ENCODE data around the gene XG.
"Not testable (repeated sequence)": the region's sequence is repeated elsewhere in the genome, so short reads cannot be mapped to it uniquely, and the experiment has no call there.

Gene XG

DNA sequence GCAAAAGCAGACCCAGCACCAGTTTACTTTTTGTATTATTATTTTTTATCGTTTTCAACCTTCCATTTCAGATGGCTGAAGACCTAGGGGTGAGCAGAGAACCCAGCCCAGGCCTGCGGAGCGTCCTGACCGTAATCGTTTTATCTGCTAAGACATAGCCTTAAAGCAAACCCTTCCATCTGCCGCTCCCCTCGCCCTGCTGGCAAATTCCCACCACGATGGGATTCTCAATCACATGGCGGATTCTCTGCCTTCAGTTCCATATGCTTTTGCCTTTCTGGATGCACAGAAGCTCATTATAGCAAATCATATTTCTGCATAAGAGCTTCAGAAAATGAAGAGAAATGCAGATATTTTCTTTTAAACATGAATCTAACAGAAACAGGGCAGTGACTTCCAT lies 18.6 kb upstream of the XG start:
- DNase-seq (ENCODE audit: low read depth in 2 of 2) = no peak

DNA sequence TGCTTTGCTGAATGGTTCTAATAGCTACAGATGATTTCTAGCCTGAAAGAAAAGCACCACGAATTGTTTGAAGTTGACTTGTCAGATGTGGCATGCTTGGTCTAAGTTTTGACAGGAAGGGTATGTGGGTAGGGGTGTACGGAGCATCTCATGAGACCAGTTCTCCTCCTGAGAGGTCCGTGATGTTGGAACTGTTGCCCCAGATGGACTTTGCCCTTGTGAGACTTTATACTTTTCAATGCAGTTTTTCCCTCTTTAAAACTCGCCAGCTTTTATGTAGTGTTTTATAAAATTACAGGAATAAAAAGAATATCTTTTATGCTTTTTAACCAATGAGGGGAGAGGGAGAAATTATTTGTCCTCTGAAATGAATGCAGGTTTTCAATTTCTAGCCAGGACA lies 16.6 kb upstream of the XG start:
- no peak for DNase-seq (ENCODE audit: low read depth in 2 of 2)

DNA sequence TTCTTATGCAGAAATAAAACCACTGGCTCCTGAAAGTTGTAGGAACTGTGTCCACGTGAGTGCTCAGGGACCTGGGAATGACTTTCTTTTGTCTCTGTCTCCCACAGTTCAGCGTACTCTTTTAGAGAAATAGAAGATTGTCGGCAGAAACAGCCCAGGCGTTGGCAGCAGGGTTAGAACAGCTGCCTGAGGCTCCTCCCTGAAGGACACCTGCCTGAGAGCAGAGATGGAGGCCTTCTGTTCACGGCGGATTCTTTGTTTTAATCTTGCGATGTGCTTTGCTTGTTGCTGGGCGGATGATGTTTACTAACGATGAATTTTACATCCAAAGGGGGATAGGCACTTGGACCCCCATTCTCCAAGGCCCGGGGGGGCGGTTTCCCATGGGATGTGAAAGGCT lies 11.2 kb upstream of the XG start:
- no peak for DNase-seq (ENCODE audit: low read depth in 2 of 2)

DNA sequence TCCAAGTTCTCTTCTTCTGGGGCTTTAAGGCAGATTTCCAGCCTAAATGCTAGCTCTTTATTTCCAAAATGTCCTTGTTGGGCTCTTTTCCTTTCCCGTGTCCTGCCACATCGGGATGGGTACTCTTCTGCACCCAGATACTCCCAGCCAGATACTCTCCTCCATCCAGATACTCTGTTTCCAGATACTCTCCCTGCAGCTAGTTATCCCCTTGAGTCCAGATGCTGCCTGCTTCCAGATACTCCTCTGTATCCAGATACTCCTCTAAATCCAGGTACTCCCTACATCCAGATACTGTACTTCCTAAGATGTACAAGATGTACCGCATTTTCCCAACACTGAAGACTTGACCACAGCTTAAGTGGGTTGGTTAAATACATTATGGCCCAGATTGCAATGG lies 10.5 kb upstream of the XG start:
- DNase-seq (ENCODE audit: low read depth in 2 of 2) = no peak

DNA sequence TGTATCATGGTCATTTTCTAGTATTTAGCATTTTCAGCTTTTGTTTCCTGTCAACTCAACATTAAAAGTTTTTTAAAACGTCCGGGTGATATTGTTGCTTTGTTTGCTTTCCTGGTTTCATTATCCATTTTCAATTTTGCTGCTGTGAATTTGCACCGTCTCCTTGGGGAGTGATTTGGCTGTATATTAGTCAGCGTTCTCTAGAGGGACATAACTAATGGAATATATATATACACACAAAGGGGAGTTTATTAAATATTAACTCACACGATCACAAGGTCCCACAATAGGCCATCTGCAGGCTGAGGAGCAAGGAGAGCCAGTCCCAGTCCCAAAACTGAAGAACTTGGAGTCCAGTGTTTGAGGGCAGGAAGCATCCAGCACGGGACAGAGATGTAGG lies 5.6 kb upstream of the XG start:
- not testable (repeated sequence) for DNase-seq (ENCODE audit: low read depth in 2 of 2)

DNA sequence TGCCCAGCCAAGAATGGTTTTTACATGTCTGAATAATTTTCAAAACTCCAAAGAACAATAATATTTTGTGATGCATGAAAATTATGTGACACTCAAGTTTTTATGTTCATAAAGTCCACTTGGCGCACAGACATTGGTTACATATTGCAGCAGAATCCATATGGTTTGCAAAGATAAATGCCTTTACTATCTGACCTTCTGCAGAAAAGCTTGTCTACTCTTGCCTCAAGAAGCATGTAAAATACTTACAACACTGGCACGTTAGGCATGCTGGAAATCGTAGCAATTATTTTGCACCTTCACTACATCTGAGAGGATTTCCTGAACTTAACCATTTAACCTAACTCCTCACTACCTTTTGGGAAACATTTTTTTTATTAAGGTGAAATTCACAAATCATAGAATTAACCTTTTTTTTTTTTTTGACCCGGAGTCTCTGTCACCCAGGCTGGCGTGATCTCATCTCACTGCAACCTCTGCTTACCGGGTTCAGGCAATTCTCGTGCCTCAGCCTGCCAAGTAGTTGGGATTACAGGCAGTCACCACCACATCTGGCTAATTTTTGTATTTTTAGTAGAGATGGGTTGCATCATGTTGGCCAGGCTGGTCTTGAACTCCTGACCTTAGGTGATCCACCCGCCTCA lies 3.5 kb upstream of the XG start:
- DNase-seq (ENCODE audit: low read depth in 2 of 2) = no peak

DNA sequence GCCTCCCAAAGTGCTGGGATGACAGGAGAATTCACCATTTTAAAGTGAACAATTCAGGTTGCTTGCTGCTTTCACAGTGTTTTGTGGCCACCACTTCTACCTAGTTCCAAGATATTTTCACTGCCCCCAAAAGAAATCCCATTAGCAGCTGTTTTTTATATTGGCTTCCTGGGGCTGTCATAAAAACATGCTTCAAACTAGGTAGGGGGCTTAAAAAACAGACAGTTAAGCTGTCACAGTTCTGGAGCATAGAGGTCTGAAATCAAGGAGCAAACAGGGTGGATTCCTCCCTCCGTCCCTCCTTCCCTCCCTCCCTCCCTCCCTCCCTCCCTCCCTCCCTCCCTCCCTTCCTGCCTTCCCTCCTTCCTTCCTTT lies 3.0 kb upstream of the XG start:
- no peak for DNase-seq (ENCODE audit: low read depth in 2 of 2)

DNA sequence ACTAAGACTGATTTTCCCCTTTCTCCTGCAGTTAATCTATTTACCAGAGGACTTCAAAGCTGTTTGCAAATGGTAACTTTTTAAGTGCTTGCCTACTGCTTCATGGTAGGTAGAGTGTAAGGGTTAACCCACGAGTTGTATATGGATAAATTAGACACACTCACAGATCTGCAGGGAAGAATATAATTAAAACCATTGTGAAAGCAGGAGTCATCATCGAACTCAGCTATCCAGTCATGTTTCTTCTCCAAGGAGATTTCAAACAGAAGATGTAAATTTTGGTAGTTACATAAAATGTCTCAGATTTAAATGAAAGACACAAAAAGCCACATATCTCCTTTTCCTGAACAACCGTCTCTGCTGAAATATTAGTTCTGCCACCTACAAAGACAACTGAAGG lies 549 bp upstream of the XG start:
- no peak for DNase-seq (ENCODE audit: low read depth in 2 of 2)

DNA sequence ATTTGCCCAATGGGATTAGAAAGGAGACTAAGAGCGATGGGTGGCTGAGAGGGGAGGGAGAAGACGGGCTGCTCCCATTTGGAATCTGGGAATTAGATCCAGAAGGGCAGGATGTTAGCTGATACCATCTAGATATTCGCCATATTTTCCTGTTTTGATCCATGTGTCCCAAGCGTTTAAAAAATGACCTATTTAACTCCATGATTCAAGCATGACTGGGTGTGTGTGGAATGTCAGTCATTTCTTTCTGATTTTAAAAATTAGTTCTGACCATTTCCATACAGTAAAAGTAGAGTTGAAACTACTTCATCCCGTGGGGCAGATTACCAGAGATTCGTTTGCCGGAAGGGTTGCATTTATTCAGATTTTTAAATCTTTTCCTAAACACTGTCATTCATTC lies 601 bp downstream of the XG start:
- DNase-seq (ENCODE audit: low read depth in 2 of 2) = not testable (repeated sequence)

DNA sequence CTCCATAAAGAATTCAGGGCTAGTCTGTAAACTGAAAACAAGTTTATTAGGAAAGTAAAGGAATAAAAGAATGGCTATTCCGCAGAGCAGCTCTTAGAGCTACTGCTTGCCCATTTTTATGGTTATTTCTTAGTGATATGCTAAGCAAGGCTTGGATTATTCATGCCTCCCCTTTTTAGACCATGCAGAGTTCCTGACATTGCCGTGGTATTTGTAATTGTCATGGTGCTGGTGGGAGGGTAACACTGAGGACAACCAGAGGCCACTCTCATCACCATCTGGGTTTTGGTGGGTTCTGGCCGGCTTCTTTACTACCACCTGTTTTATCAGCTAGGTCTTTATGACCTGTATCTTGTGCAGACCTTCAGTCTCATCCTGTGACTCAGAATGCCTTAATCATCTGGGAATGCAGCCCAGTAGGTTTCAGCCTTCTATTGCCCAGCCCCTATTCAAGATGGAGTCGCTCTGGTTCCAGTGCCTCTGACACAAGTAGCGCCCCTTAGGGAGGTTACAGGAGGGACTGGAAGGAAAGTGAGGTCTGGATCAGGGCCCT lies 3.4 kb downstream of the XG start:
- not testable (repeated sequence) for DNase-seq (ENCODE audit: low read depth in 2 of 2)

DNA sequence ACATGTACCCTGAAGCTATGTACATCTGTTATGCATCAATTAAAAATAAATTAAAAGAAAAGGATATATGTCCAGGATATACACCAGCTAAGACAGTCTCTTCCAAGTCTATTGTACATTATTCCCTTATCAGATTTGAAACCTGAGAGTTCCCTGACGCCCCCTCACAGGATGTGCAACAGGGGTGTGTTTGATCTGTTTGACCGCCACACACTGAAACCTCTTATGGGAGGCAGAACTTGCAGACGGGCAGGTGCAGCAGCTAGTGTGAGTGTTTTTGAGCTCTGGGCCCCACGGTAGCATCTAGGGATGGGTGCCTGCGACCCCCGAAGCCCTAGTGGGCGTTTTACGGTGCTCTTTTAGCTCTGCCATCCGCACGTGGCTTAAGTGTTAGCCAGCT lies 4.7 kb downstream of the XG start:
- no peak for DNase-seq (ENCODE audit: low read depth in 2 of 2)

DNA sequence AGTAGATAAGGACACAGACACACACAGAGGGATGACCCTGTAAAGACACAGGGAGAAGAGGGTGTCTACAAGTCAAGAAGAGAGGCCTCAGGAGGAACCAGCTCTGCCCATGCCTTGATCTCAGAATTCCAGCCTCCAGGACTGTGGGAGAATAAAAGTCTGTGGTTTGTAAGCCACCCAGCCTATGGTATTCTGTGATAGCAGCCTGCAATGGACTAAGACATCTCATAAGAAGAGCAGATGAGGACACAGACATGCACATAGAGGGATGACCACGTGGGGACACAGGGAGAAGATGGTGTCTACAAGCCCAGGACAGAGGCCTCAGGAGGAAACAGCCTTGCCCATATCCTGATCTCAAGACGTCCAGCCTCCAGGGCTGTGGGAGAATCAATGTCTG lies 9.4 kb downstream of the XG start:
- no peak for DNase-seq (ENCODE audit: low read depth in 2 of 2)

DNA sequence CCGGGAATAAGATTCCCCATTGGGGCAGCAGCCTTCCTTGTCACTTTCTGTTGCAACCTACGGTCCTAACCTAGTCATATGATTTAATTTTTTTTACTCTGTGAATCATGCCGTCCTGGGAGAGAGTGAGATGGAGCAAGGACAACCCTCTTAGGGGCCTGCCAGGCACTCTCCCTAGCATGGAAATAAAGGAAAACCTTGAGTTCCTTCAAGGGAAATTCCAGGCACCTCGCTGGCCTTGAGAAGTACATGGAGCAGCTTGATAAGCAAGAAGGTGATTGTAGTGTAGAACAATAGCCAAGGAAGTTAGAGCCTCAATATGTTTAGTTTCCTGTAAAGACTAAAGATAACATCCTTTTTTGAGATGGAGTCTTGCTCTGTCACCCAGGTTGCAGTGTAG lies 10.8 kb downstream of the XG start:
- not testable (repeated sequence) for DNase-seq (ENCODE audit: low read depth in 2 of 2)

DNA sequence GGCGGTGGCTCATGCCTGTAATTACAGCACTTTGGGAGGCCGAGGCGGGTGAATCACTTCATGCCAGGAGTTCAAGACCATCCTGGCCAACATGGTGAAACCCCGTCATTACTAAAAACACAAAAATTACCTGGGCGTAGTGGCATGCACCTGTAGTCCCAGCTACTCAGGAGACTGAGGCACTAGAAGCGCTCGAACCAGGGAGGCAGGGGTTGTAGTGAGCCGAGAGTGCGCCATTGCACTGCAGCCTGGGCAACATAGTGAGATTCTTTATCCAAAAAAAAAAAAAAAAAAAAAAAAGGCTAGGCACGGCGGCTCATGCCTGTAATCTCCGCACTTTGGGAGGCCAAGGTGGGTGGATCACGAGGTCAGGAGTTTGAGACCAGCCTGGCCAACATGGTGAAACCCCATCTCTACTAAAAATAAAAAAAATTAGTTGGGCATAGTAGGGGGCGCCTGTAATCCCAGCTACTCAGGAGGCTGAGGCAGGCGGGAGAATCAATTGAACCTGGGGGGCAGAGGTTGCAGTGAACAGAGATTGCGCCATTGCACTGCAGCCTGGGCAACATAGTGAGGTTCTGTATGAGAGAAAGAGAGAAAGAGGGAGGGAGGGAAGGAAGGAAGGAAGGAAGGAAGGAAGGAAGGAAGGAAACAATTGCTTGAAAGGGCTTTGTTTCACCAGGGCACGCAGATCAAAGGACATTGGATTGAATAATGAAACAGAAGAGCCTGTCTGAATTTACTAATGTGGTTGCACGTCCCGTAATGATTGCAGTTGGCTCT lies 13.1 kb downstream of the XG start:
- not testable (repeated sequence) for DNase-seq (ENCODE audit: low read depth in 2 of 2)

DNA sequence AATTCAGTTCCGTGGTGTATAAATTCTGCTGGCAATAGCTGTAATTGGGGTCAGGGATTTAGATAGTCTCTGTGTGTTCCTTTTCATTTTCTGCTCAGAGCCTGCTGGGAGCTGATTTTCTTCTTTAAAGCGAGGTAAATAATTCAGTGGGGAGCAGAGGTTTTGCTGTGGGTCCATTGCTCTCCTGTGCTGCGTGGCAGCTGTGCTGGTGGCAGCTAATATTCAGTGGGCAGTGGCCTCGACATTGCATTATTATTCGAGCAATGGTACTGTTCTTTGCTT lies 13.7 kb downstream of the XG start:
- DNase-seq (ENCODE audit: low read depth in 2 of 2) = no peak

DNA sequence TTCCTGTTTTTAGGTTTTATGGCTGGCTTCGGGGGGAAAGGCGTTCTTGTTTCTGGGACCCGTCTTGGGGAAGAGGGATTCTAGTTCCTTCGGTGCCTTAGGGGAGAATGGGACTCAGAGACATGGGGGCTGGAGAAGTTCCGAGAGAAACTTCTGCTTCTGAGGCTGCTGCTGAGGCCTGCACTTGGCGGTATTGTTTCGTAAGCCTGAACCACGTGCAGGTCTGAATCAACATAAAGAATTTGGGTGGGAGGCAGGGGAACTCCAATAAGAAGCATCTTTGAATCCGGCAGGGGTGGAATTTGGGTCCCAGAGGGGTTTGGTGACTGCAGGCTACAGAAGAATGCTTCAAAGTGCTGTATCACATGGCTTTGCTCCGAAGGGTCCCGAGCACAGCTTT lies 15.1 kb downstream of the XG start:
- no peak for DNase-seq (ENCODE audit: low read depth in 2 of 2)

DNA sequence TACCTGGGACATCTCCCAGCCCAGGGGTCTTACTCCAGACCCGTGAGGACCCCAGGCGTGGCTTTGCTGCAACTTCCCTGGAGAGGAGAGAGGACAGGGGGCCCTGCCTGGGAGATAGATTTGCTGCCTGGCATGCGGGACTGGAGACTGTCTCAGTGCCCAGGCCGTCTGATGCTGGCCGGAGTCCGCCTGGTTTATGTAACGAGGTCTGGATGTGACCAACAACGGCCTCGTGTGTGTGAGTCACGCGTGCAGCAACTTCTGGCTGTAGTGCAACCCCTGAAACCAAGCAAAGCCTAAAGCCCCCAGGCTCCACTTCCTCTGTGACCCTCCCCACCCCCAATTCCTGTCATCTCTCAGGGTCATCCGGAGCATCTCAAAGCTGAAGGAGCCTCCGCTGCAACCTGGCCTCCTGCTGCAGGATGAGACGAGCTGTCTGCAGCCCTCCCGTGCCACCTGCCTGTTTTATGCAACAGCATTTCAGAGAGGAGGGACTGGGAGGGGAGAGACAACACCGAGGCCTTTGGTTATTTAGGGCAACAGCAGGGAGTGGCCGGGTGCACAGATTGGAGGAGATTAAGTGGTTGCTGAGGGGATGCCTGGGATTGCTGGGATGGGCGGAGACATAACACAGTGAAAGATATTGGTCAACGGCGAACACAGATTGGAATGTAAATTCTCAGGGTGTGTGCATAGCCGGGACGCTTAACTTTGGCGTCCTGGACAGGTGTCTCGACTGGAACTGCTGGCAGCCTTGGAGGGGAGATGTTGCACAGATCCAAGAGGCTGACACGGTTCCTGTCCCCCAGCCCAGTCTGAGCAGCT lies 16.0 kb downstream of the XG start:
- no peak for DNase-seq (ENCODE audit: low read depth in 2 of 2)

DNA sequence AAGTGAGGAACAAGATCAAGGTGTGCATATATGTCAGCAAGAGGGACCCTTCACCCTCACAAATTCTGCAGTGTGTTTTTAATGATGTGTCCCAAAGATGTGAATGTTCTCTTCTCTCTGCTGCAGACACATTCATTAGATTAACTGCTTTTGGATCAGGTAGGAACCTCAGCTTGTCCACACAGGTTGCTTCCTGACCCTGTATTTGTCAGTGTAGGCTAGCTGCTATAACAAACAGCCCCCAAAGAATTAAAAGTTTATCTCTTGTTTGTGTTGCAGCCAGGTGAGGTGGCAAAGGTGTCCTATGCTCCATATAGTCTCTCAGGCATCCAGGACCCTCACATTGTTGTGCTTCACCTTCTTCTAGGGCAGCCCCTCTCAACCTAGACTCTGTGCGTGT lies 17.8 kb downstream of the XG start:
- DNase-seq (ENCODE audit: low read depth in 2 of 2) = no peak

DNA sequence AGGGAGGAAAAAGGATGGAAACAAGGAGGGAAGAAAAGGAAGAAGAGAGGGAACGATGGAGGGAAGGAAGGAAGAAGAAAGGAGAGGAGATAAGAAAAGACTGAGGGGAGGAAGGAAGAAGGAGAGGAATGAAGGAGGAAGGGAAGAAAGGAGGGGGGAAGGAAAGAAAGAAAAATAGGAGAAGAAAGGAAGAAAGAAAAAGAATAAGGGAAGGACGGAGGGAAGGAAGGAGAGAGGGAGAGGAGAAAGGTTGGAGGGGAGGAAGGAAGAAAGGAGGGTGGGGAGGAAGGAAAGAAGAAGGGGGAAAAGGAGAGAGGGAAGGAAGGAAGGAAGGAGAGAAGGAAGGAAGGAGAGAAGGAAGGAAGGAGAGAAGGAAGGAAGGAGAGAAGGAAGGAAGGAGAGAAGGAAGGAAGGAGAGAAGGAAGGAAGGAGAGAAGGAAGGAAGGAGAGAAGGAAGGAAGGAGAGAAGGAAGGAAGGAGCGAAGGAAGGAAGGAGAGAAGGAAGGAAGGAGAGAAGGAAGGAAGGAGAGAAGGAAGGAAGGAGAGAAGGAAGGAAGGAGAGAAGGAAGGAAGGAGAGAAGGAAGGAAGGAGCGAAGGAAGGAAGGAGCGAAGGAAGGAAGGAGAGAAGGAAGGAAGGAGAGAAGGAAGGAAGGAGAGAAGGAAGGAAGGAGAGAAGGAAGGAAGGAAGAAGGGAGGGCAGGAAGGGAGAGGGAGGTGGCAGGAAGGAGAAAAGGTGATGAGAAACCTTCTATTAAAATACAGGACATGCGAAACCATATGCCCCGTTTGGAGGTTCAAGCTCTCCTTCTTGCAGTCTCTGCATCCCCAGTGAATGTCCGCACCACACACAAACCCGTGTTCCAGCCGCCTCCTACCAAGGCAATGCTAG lies 21.6 kb downstream of the XG start:
- DNase-seq (ENCODE audit: low read depth in 2 of 2) = not testable (repeated sequence)

DNA sequence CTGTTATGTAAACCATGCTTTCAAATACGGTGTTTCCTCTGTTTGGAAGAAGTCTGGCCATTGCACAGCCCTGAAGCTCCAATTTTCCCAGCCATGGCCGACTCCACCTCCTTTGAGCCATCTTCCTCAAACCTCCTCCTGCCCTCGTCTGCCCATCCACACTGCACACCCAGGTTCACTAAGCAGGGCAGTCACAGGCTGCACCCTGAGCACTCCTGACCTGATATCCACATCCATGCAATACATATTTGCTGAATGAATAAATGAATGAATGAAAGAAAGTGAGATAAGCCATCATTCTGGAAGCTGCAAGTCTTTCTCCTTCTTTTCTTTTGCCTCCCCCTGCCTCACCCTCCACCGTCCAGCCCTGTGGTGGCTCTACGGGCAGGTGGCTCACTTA lies 22.2 kb downstream of the XG start:
- no peak for DNase-seq (ENCODE audit: low read depth in 2 of 2)

DNA sequence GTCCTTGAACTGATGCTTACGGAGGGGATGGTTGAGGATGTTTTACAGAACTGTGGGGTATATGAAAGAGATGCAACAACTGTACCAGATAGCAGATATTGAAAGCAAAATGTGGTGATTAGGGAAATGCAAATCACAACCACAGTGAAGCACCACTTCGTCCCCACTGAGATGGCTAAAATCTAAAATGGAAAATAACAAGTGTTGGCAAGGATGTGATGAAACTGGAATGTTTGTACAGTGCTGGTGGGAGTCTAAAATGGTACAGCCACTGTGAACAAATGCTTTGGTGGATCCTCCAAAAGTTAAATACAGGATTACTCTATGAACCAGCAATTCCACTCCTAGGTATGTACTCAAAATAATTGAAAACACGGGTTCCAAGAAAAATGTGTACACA lies 22.9 kb downstream of the XG start:
- no peak for DNase-seq (ENCODE audit: low read depth in 2 of 2)
